Ishikawa (cell line): ENCODE data around the gene RNF186.

Source experiments
- CEBPB ChIP-seq: IDR thresholded peaks from 2 replicates; pipeline ENCODE4 v1.6.1; 2012
- CREB1 ChIP-seq: IDR thresholded peaks from 2 replicates; pipeline ENCODE4 v1.6.1; 2012; ENCODE audit warnings: low read depth
- EGR1 ChIP-seq: IDR thresholded peaks from 2 replicates; pipeline ENCODE4 v1.6.1; 2012
- EP300 ChIP-seq: IDR thresholded peaks from 2 replicates; pipeline ENCODE4 v1.6.1; 2012; ENCODE audit warnings: borderline replicate concordance
- FOXM1 ChIP-seq: IDR thresholded peaks from 2 replicates; pipeline ENCODE4 v1.6.1; 2012; ENCODE audit warnings: low read depth, borderline replicate concordance
- MAX ChIP-seq: IDR thresholded peaks from 2 replicates; pipeline ENCODE4 v1.6.1; 2012
- NFIC ChIP-seq: IDR thresholded peaks from 2 replicates; pipeline ENCODE4 v1.6.1; 2012
- RAD21 ChIP-seq: IDR thresholded peaks from 2 replicates; pipeline ENCODE4 v1.6.1; 2012; ENCODE audit warnings: low read depth
- REST ChIP-seq: IDR thresholded peaks from 2 replicates; pipeline ENCODE4 v1.6.1; 2012; ENCODE audit warnings: low read depth, mild to moderate bottlenecking
- TAF1 ChIP-seq: IDR thresholded peaks from 2 replicates; pipeline ENCODE4 v1.6.1; 2012; ENCODE audit warnings: low read depth, mild to moderate bottlenecking
- TCF12 ChIP-seq: IDR thresholded peaks from 2 replicates; pipeline ENCODE4 v1.6.1; 2012; ENCODE audit warnings: low read depth
- TEAD4 ChIP-seq: IDR thresholded peaks from 2 replicates; pipeline ENCODE4 v1.6.1; 2012
- YY1 ChIP-seq: IDR thresholded peaks from 2 replicates; pipeline ENCODE4 v1.6.1; 2012; ENCODE audit warnings: low read depth
- ZBTB7A ChIP-seq: IDR thresholded peaks from 2 replicates; pipeline ENCODE4 v1.6.1; 2012; ENCODE audit warnings: low read depth
- TF ChIP-seq, protein P1 (sequence below): IDR thresholded peaks from 2 replicates; pipeline ENCODE4 v1.6.1; 2012

The RNF186 gene, protein sequence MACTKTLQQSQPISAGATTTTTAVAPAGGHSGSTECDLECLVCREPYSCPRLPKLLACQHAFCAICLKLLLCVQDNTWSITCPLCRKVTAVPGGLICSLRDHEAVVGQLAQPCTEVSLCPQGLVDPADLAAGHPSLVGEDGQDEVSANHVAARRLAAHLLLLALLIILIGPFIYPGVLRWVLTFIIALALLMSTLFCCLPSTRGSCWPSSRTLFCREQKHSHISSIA

GRCh38 chr1:19814681-19815503 is at the start of gene RNF186:
Gene RNF186, minus strand, starts transcription at chr1:19815283. Its CDS starts 182 bp downstream, at chr1:19815101.
- no peak for TF ChIP-seq REST
- no peak for TF ChIP-seq YY1
- TF ChIP-seq CREB1, result no peak
- TF ChIP-seq CEBPB, result no peak
- TF ChIP-seq EP300, result no peak
- TF ChIP-seq MAX, result no peak

DNA sequence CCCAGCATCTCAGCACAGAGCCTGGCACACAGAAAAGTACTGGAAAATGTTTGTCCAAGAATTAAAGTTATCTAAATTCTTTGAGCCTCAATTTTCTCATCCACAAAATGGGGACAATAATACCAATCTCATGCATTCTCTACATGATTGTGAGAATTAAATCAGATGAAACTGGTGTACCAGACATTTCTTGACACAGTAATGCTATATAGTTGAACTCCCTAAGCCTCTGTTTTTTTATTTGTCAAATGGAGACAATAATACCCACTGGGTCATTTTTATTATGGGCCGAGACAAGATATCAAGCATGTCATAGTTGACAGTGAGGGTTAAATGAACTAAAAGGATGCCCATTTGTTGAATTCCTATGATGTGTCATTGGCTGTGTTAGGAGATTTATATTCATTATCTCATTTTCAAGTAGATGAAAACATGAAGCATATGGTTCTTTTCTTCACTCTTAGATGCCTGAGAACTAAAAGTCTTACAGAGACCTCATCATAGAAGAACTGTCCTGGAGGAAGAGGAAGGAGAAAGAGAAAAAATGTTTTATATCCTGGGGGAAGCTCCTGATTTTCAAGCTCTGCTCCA is 49.6 kb upstream of the RNF186 start:
- no peak for TF ChIP-seq NFIC
- TF ChIP-seq REST, result no peak
- no peak for TF ChIP-seq FOXM1
- TF ChIP-seq MAX, result no peak
- TF ChIP-seq TCF12, result no peak
- TF ChIP-seq ZBTB7A, result no peak
- no peak for TF ChIP-seq TAF1
- TF ChIP-seq EP300, result no peak
- TF ChIP-seq CEBPB, result no peak
- TF ChIP-seq TEAD4, result no peak
- TF ChIP-seq, protein P1, sequence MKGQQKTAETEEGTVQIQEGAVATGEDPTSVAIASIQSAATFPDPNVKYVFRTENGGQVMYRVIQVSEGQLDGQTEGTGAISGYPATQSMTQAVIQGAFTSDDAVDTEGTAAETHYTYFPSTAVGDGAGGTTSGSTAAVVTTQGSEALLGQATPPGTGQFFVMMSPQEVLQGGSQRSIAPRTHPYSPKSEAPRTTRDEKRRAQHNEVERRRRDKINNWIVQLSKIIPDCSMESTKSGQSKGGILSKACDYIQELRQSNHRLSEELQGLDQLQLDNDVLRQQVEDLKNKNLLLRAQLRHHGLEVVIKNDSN, result no peak
- TF ChIP-seq EGR1, result no peak
- no peak for TF ChIP-seq RAD21

DNA sequence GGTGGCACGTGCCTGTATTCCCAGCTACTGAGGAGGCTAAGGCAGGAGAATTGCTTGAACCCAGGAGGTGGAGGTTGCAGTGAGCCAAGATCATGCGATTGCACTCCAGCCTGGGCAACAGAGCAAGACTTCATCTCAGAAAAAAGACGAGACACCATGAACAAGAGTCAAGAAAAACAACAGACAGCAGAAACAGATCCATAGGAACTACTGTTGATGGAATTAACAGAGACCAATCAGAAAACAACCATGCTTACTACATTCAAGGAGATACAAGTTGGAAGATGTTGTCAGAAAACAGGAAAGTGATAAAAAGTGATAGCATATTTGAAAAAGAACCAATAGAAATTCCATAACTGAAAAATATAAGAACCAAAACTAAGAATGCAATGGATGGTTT is 47.9 kb upstream of the RNF186 start:
- no peak for TF ChIP-seq YY1
- TF ChIP-seq CREB1, result no peak
- TF ChIP-seq TAF1, result no peak
- TF ChIP-seq MAX, result no peak
- TF ChIP-seq ZBTB7A, result no peak
- no peak for TF ChIP-seq NFIC
- no peak for TF ChIP-seq TEAD4
- TF ChIP-seq, protein P1, result no peak
- TF ChIP-seq EGR1, result no peak
- no peak for TF ChIP-seq EP300
- TF ChIP-seq RAD21, result no peak
- TF ChIP-seq TCF12, result no peak
- no peak for TF ChIP-seq FOXM1

DNA sequence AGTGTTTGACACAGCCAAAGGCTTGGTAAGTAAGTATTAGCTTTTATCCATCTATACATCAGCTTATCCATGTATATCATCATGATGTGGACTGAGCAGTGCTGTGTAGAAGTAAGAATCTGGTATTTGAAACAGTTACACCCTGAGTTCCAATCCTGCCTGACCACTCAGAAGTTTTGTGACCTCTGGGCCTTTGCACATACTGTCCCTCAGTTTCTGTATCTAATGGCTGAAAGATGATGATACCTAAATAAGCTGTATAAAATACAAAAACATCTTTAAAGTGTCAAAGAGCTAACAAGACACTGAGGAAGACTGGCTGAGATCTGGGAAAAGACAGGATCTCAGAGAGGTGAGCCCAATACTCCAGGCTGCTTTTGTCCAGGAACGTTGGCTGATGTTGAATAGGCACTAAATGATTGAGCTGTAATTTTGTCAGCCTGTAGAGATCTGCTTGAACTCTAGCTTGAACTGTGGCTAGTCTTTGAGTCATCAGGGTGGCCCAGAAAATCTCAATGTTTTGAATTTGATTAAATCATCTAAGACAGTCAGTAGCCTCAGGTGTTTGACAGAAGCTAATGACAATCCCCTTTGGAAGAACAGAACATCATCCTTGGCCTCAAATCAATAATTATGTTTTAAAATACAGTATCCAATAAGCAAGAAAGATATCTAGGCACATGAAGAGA is 46.9 kb upstream of the RNF186 start:
- TF ChIP-seq REST, result no peak
- TF ChIP-seq RAD21, result no peak
- no peak for TF ChIP-seq CEBPB
- TF ChIP-seq TEAD4, result no peak
- TF ChIP-seq EGR1, result no peak
- TF ChIP-seq CREB1, result no peak
- no peak for TF ChIP-seq TAF1
- TF ChIP-seq TCF12, result no peak
